Measurements from ENCODE around the gene ANKRD26. TPM values are rescaled to one million over a fixed set of nuclear protein-coding genes. Genes with fewer than 3 reads are reported as not detected.

ANKRD26 gene
- total RNA-seq, 1 experiment from 2014 or later, result 2.9 TPM

DNA sequence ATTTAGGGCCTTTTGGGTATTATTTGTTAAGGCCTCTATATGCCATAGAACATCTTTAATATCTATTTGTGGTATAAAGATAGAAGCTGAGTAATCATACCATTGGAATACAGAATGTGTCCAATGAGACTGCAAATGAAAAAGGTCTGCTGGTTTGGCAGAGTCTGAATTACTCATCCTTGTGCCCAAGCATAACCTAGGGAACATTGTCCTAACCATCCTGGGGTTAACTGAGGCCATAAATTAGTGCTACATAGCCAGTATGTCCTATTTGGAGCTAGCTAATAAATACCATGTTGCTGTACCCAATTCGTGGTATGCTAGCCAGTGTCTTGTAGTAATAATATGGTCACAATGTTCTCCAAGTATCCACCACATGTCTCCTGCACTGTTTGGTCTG is 117.1 kb downstream of the ANKRD26 start:
- POLR2A ChIA-PET (ENCODE audit: unreplicated experiment), result interaction anchor here (0.7 kb wide), 1 partner anchor 551 kb away, joined by 15 read pairs; no protein-coding TSS in a partner anchor
- Histone ChIP-seq H3K9ac (ENCODE audit: low read length) (no peak overlapping the region), H3K27me3 (ENCODE audit: low read length) (no peaks in the 10 kb centered on the region), H3F3A (ENCODE audit: low read length, unreplicated experiment) (no peaks in the 10 kb centered on the region), H3K4me3 (ENCODE audit: low read length) (no peak overlapping the region), H4K20me1 (ENCODE audit: low read length) (no peaks in the 10 kb centered on the region), H3K36me3 (ENCODE audit: low read depth, low read length) (no peaks in the 10 kb centered on the region), H3K9me2 (replicated peaks; ENCODE audit: low read length) (no peaks in the 10 kb centered on the region), H3K9me3 (ENCODE audit: low read length) (no peaks in the 10 kb centered on the region), H3K79me2 (ENCODE audit: low read length) (no peaks in the 10 kb centered on the region), H3K27ac (ENCODE audit: low read length) (no peak overlapping the region), H3K4me1 (ENCODE audit: insufficient read depth, low read length) (no peaks in the 10 kb centered on the region), H3K4me2 (ENCODE audit: low read length) (no peak overlapping the region), H2AFZ (ENCODE audit: low read length) (no peak overlapping the region)
- intact Hi-C loops (cut with micrococcal nuclease), result no loop called here
- CTCF ChIA-PET, result no interaction called here
- DNase-seq (no peak), ATAC-seq (no peak)
- BruUV-seq (replicated peaks), result no TSS peak
- TF ChIP-seq CTCF (conservative IDR thresholded peaks at IDR 0.05; ENCODE audit: low read depth, low read length) (no peak), EZH2 (IDR thresholded peaks at IDR 0.05; ENCODE audit: low read length, unreplicated experiment) (no peak), EZH2phosphoT487 (IDR thresholded peaks at IDR 0.05; ENCODE audit: borderline replicate concordance, low read length) (no peak)

- no peaks in the 10 kb centered on the region for H4K20me1 ChIP-seq (ENCODE audit: low read length)
- TF ChIP-seq EZH2phosphoT487 (IDR thresholded peaks at IDR 0.05; ENCODE audit: borderline replicate concordance, low read length) (no peak), EZH2 (IDR thresholded peaks at IDR 0.05; ENCODE audit: low read length, unreplicated experiment) (no peak), CTCF (conservative IDR thresholded peaks at IDR 0.05; ENCODE audit: low read depth, low read length) (no peak)
- ATAC-seq, result no peak
- no TSS peak for BruUV-seq (replicated peaks)
- H3K36me3 ChIP-seq (ENCODE audit: low read depth, low read length), result no peaks in the 10 kb centered on the region
- DNase-seq, result no peak
- H3K4me1 ChIP-seq (ENCODE audit: insufficient read depth, low read length), result no peaks in the 10 kb centered on the region
- H3F3A ChIP-seq (ENCODE audit: low read length, unreplicated experiment), result no peaks in the 10 kb centered on the region
- H3K27me3 ChIP-seq (ENCODE audit: low read length), result no peaks in the 10 kb centered on the region
- no peak overlapping the region for H3K4me3 ChIP-seq (ENCODE audit: low read length)
- H3K27ac ChIP-seq (ENCODE audit: low read length), result no peak overlapping the region
- H3K9me3 ChIP-seq (ENCODE audit: low read length), result no peaks in the 10 kb centered on the region
- intact Hi-C loops (cut with micrococcal nuclease), result no loop called here
- H3K9me2 ChIP-seq (replicated peaks; ENCODE audit: low read length), result no peaks in the 10 kb centered on the region
- H3K4me2 ChIP-seq (ENCODE audit: low read length), result no peak overlapping the region
- no peak overlapping the region for H2AFZ ChIP-seq (ENCODE audit: low read length)
- H3K79me2 ChIP-seq (ENCODE audit: low read length), result no peaks in the 10 kb centered on the region
- CTCF ChIA-PET, result no interaction called here
- H3K9ac ChIP-seq (ENCODE audit: low read length), result no peak overlapping the region
- POLR2A ChIA-PET (ENCODE audit: unreplicated experiment), result no interaction called here
These were observed 118.2 kb downstream of the ANKRD26 start for GRCh38 chr10:26982058-26982457.

GRCh38 chr10:26981232-26981824 is 119.0 kb downstream of the ANKRD26 start:
- H3K79me2 ChIP-seq (ENCODE audit: low read length), result no peaks in the 10 kb centered on the region
- BruUV-seq (replicated peaks), result no TSS peak
- H3K4me1 ChIP-seq (ENCODE audit: insufficient read depth, low read length), result no peaks in the 10 kb centered on the region
- no peak for DNase-seq
- ATAC-seq, result no peak
- no peak overlapping the region for H3K4me2 ChIP-seq (ENCODE audit: low read length)
- no peaks in the 10 kb centered on the region for H3K9me2 ChIP-seq (replicated peaks; ENCODE audit: low read length)
- TF ChIP-seq CTCF (conservative IDR thresholded peaks at IDR 0.05; ENCODE audit: low read depth, low read length), result no peak
- TF ChIP-seq EZH2phosphoT487 (IDR thresholded peaks at IDR 0.05; ENCODE audit: borderline replicate concordance, low read length), result no peak
- TF ChIP-seq EZH2 (IDR thresholded peaks at IDR 0.05; ENCODE audit: low read length, unreplicated experiment), result no peak
- H2AFZ ChIP-seq (ENCODE audit: low read length), result no peak overlapping the region
- no peaks in the 10 kb centered on the region for H3F3A ChIP-seq (ENCODE audit: low read length, unreplicated experiment)
- H4K20me1 ChIP-seq (ENCODE audit: low read length), result no peaks in the 10 kb centered on the region
- no peak overlapping the region for H3K27ac ChIP-seq (ENCODE audit: low read length)
- no peaks in the 10 kb centered on the region for H3K36me3 ChIP-seq (ENCODE audit: low read depth, low read length)
- H3K9me3 ChIP-seq (ENCODE audit: low read length), result no peaks in the 10 kb centered on the region
- H3K4me3 ChIP-seq (ENCODE audit: low read length), result no peak overlapping the region
- ChIA-PET CTCF (no interaction called here), POLR2A (ENCODE audit: unreplicated experiment) (no interaction called here)
- H3K9ac ChIP-seq (ENCODE audit: low read length), result no peak overlapping the region
- intact Hi-C loops (cut with micrococcal nuclease), result no loop called here
- no peaks in the 10 kb centered on the region for H3K27me3 ChIP-seq (ENCODE audit: low read length)

Measured in PC-3 (cell line).